GM13976 (cell line): ENCODE results near the gene TRAF3.

Source experiments
- DNase-seq: peaks from one replicate; pipeline ENCODE4 v3.0.0; 2012; ENCODE audit warnings: low spot score
- in situ Hi-C: fragments of 300-500 bp; cut with MboI; formaldehyde crosslinking; loops from one replicate; pipeline ENCODE4 v1.12.0; 2022; ENCODE audit warnings: low sequenced_read_pairs, mixed read lengths, inconsistent platforms; ENCODE audit not compliant: unreplicated experiment
- TF ChIP-seq, protein P1 (sequence below): IDR thresholded peaks from 2 replicates; pipeline ENCODE4 v1.5.1; 2012; ENCODE audit warnings: borderline replicate concordance, mild to moderate bottlenecking; ENCODE audit not compliant: insufficient read depth; ENCODE audit errors: extremely low read depth, missing control alignments, control extremely low read depth

TRAF3 gene

GRCh38 chr14:102739190-102739469, 38.1 kb upstream of the TRAF3 start:
- DNase-seq = no peak
- TF ChIP-seq, protein P1, sequence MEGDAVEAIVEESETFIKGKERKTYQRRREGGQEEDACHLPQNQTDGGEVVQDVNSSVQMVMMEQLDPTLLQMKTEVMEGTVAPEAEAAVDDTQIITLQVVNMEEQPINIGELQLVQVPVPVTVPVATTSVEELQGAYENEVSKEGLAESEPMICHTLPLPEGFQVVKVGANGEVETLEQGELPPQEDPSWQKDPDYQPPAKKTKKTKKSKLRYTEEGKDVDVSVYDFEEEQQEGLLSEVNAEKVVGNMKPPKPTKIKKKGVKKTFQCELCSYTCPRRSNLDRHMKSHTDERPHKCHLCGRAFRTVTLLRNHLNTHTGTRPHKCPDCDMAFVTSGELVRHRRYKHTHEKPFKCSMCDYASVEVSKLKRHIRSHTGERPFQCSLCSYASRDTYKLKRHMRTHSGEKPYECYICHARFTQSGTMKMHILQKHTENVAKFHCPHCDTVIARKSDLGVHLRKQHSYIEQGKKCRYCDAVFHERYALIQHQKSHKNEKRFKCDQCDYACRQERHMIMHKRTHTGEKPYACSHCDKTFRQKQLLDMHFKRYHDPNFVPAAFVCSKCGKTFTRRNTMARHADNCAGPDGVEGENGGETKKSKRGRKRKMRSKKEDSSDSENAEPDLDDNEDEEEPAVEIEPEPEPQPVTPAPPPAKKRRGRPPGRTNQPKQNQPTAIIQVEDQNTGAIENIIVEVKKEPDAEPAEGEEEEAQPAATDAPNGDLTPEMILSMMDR = no peak
- in situ Hi-C loops = no loop called here

DNA sequence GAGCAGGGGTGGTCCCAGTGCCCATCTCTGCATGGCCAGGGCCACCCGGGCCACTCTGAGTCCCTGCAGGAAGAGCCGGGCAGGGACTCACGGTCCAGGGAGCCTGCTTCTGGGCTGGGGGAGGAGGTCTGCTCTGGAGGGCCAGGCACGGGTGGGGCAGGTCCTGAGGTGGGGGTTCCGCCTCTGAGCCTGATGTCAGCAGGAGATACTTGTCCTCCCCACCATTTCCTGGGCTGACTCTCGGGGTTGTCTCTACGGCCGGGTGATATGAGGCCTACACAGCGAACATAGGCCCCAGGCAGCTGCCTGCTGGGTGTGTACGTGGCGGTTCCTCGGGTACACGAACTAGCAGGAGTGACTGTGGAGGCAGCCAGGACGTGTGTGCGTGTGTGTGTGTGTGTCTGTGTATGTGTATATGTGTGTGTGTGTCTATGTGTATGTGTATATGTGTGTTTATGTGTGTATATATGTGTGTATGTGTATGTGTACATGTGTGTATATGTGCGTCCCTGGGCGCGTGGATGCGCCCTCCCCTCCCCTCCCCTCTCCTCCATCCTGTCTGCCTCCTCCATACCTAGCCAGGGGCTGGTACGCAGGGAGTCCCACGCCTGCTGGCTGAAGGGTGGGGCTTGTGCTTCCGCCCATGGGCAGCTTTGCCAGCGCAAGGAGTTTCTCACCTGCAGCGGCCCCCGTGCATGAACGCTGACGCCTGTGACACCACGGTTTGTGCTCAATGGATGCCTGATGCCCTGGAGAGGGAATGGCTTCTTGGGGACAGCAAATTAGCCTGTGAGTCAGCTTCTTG, 30.4 kb upstream of the TRAF3 start:
- DNase-seq = no peak
- in situ Hi-C loops = no loop called here
- TF ChIP-seq, protein P1 = no peak

- TF ChIP-seq, protein P1 = no peak
- DNase-seq = no peak
- in situ Hi-C loops = no loop called here
Observed at GRCh38 chr14:102748806-102749205, 28.4 kb upstream of the TRAF3 start.

- DNase-seq = no peak
- in situ Hi-C loops = no loop called here
- TF ChIP-seq, protein P1 = no peak
Observed at GRCh38 chr14:102749393-102750305, 27.6 kb upstream of the TRAF3 start.

DNA sequence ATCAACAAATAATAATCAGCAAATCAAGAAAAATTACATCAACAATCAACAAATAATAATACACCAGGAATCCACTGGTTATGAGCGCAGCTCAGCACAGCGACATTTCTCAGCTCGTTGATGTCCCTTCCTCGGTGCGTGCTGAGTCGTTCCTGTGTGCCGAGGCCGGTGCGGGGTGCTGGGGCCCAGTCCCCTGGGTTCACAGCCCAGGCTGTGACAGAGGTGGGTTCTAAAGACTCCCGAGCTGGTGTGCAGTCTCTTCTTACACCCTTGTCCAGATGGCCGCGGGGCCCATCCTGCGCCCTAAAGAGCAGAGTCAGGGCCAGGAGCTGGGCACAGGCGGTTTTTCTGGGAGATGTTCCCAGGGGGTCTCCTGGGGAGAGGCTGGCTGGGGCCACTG, 26.9 kb upstream of the TRAF3 start:
- in situ Hi-C loops = no loop called here
- DNase-seq = no peak
- TF ChIP-seq, protein P1 = no peak

- TF ChIP-seq, protein P1 = no peak
- in situ Hi-C loops = no loop called here
- no peak for DNase-seq
Observed at GRCh38 chr14:102751088-102751487, 26.2 kb upstream of the TRAF3 start.
